ENCODE results near the gene MIEF2.

MIEF2 gene

GRCh38 chr17:18256776-18257175 is 3.7 kb upstream of the MIEF2 start:
- DNase-seq (ENCODE audit: low read depth): no peak

- no peak for DNase-seq (ENCODE audit: low read depth)
Measured at GRCh38 chr17:18257268-18257981, 3.0 kb upstream of the MIEF2 start.

GRCh38 chr17:18257982-18258355 is 2.5 kb upstream of the MIEF2 start:
- DNase-seq (ENCODE audit: low read depth): no peak

- DNase-seq (ENCODE audit: low read depth): no peak
Measured at GRCh38 chr17:18258356-18259038, 2.0 kb upstream of the MIEF2 start, which contains the start of gene FLII. FLII (minus strand) TSS chr17:18258738; CDS start chr17:18258690, 48 bp downstream.

GRCh38 chr17:18259621-18260331 is 686 bp upstream of the MIEF2 start:
- DNase-seq (ENCODE audit: low read depth): no peak

- DNase-seq (ENCODE audit: low read depth): no peak
Measured at GRCh38 chr17:18261146-18261515, 669 bp downstream of the MIEF2 start.

- no peak for DNase-seq (ENCODE audit: low read depth)
Measured at GRCh38 chr17:18261659-18262058, 1.2 kb downstream of the MIEF2 start.

- no peak for DNase-seq (ENCODE audit: low read depth)
Measured at GRCh38 chr17:18262111-18262510, 1.6 kb downstream of the MIEF2 start.

GRCh38 chr17:18262641-18263040 is 2.2 kb downstream of the MIEF2 start:
- no peak for DNase-seq (ENCODE audit: low read depth)

- DNase-seq (ENCODE audit: low read depth): no peak
Measured at GRCh38 chr17:18263885-18264682, 3.6 kb downstream of the MIEF2 start.

GRCh38 chr17:18267366-18267765 is 6.9 kb downstream of the MIEF2 start:
- no peak for DNase-seq (ENCODE audit: low read depth)

- DNase-seq (ENCODE audit: low read depth): no peak
Measured at GRCh38 chr17:18267927-18268711, 7.7 kb downstream of the MIEF2 start.

GRCh38 chr17:18270046-18270931 is 9.8 kb downstream of the MIEF2 start:
- DNase-seq (ENCODE audit: low read depth): no peak

- no peak for DNase-seq (ENCODE audit: low read depth)
Measured at GRCh38 chr17:18277076-18277475, 16.6 kb downstream of the MIEF2 start.

GRCh38 chr17:18278867-18279266 is 18.4 kb downstream of the MIEF2 start:
- DNase-seq (ENCODE audit: low read depth): no peak

- DNase-seq (ENCODE audit: low read depth): no peak
Measured at GRCh38 chr17:18280249-18280648, 19.8 kb downstream of the MIEF2 start.

- no peak for DNase-seq (ENCODE audit: low read depth)
Measured at GRCh38 chr17:18280766-18281371, 20.4 kb downstream of the MIEF2 start.

- DNase-seq (ENCODE audit: low read depth): no peak
Measured at GRCh38 chr17:18281788-18282187, 21.3 kb downstream of the MIEF2 start.

GRCh38 chr17:18285296-18285695 is 24.8 kb downstream of the MIEF2 start:
- no peak for DNase-seq (ENCODE audit: low read depth)
